ENCODE results near the gene TMEM200C.

GRCh38 chr18:5914016-5914415, 18.7 kb upstream of the TMEM200C start:
- TF ChIP-seq, protein P1, sequence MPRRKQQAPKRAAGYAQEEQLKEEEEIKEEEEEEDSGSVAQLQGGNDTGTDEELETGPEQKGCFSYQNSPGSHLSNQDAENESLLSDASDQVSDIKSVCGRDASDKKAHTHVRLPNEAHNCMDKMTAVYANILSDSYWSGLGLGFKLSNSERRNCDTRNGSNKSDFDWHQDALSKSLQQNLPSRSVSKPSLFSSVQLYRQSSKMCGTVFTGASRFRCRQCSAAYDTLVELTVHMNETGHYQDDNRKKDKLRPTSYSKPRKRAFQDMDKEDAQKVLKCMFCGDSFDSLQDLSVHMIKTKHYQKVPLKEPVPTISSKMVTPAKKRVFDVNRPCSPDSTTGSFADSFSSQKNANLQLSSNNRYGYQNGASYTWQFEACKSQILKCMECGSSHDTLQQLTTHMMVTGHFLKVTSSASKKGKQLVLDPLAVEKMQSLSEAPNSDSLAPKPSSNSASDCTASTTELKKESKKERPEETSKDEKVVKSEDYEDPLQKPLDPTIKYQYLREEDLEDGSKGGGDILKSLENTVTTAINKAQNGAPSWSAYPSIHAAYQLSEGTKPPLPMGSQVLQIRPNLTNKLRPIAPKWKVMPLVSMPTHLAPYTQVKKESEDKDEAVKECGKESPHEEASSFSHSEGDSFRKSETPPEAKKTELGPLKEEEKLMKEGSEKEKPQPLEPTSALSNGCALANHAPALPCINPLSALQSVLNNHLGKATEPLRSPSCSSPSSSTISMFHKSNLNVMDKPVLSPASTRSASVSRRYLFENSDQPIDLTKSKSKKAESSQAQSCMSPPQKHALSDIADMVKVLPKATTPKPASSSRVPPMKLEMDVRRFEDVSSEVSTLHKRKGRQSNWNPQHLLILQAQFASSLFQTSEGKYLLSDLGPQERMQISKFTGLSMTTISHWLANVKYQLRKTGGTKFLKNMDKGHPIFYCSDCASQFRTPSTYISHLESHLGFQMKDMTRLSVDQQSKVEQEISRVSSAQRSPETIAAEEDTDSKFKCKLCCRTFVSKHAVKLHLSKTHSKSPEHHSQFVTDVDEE (CRISPR knock-in tag; IDR thresholded peaks at IDR 0.05), result no peak
- TF ChIP-seq, protein P2, sequence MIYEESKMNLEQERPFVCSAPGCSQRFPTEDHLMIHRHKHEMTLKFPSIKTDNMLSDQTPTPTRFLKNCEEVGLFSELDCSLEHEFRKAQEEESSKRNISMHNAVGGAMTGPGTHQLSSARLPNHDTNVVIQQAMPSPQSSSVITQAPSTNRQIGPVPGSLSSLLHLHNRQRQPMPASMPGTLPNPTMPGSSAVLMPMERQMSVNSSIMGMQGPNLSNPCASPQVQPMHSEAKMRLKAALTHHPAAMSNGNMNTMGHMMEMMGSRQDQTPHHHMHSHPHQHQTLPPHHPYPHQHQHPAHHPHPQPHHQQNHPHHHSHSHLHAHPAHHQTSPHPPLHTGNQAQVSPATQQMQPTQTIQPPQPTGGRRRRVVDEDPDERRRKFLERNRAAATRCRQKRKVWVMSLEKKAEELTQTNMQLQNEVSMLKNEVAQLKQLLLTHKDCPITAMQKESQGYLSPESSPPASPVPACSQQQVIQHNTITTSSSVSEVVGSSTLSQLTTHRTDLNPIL (CRISPR knock-in tag; IDR thresholded peaks at IDR 0.05; ENCODE audit: low read depth), result no peak
- TF ChIP-seq ZFP3 (CRISPR knock-in tag; IDR thresholded peaks at IDR 0.05), result no peak
- TF ChIP-seq ZNF8 (CRISPR knock-in tag; IDR thresholded peaks at IDR 0.05), result no peak
- TF ChIP-seq, protein P3, sequence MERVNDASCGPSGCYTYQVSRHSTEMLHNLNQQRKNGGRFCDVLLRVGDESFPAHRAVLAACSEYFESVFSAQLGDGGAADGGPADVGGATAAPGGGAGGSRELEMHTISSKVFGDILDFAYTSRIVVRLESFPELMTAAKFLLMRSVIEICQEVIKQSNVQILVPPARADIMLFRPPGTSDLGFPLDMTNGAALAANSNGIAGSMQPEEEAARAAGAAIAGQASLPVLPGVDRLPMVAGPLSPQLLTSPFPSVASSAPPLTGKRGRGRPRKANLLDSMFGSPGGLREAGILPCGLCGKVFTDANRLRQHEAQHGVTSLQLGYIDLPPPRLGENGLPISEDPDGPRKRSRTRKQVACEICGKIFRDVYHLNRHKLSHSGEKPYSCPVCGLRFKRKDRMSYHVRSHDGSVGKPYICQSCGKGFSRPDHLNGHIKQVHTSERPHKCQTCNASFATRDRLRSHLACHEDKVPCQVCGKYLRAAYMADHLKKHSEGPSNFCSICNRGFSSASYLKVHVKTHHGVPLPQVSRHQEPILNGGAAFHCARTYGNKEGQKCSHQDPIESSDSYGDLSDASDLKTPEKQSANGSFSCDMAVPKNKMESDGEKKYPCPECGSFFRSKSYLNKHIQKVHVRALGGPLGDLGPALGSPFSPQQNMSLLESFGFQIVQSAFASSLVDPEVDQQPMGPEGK (CRISPR knock-in tag; IDR thresholded peaks at IDR 0.05; ENCODE audit: borderline replicate concordance), result no peak
- TF ChIP-seq ISL1 (CRISPR knock-in tag; IDR thresholded peaks at IDR 0.05), result no peak
- no peak for TF ChIP-seq ARNTL (CRISPR knock-in tag; IDR thresholded peaks at IDR 0.05; ENCODE audit: borderline replicate concordance, low read depth)
- TF ChIP-seq RARB (CRISPR knock-in tag; IDR thresholded peaks at IDR 0.05), result no peak
- TF ChIP-seq ZFP30 (CRISPR knock-in tag; IDR thresholded peaks at IDR 0.05), result no peak
- TF ChIP-seq, protein P4, sequence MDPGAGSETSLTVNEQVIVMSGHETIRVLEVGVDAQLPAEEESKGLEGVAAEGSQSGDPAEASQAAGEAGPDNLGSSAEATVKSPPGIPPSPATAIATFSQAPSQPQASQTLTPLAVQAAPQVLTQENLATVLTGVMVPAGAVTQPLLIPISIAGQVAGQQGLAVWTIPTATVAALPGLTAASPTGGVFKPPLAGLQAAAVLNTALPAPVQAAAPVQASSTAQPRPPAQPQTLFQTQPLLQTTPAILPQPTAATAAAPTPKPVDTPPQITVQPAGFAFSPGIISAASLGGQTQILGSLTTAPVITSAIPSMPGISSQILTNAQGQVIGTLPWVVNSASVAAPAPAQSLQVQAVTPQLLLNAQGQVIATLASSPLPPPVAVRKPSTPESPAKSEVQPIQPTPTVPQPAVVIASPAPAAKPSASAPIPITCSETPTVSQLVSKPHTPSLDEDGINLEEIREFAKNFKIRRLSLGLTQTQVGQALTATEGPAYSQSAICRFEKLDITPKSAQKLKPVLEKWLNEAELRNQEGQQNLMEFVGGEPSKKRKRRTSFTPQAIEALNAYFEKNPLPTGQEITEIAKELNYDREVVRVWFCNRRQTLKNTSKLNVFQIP (CRISPR knock-in tag; IDR thresholded peaks at IDR 0.05; ENCODE audit: borderline replicate concordance, low read depth), result no peak
- no peak for TF ChIP-seq CSDC2 (CRISPR knock-in tag; IDR thresholded peaks at IDR 0.05)
- TF ChIP-seq TCF4 (CRISPR knock-in tag; IDR thresholded peaks at IDR 0.05; ENCODE audit: borderline replicate concordance), result no peak
- no peak for TF ChIP-seq ZC3H10 (CRISPR knock-in tag; IDR thresholded peaks at IDR 0.05)
- TF ChIP-seq, protein P5, sequence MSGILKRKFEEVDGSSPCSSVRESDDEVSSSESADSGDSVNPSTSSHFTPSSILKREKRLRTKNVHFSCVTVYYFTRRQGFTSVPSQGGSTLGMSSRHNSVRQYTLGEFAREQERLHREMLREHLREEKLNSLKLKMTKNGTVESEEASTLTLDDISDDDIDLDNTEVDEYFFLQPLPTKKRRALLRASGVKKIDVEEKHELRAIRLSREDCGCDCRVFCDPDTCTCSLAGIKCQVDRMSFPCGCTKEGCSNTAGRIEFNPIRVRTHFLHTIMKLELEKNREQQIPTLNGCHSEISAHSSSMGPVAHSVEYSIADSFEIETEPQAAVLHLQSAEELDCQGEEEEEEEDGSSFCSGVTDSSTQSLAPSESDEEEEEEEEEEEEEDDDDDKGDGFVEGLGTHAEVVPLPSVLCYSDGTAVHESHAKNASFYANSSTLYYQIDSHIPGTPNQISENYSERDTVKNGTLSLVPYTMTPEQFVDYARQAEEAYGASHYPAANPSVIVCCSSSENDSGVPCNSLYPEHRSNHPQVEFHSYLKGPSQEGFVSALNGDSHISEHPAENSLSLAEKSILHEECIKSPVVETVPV (CRISPR knock-in tag; IDR thresholded peaks at IDR 0.05), result no peak
